Measurements from ENCODE around the gene ADORA2A.

Gene ADORA2A

DNA sequence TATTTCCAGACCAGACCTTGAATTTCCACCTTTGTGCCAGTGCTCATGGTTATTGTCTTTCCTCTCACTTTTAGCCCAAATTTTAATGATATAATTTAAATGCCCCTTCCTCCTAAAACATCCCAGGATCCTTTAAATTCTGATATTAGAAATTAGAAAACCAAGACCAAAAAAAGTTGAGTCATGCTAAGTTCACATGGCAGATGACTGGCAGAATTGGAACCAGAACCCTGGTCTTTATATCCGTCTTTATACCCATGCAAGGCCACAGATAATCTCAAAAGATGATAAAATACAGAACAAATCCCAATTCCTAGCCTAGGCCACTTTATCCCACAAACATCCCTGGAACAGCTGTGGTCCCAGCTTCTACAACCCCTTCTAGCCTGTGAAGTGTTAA is 26.5 kb downstream of the ADORA2A start:
- DNase-seq (ENCODE audit: low read depth): no peak

DNA sequence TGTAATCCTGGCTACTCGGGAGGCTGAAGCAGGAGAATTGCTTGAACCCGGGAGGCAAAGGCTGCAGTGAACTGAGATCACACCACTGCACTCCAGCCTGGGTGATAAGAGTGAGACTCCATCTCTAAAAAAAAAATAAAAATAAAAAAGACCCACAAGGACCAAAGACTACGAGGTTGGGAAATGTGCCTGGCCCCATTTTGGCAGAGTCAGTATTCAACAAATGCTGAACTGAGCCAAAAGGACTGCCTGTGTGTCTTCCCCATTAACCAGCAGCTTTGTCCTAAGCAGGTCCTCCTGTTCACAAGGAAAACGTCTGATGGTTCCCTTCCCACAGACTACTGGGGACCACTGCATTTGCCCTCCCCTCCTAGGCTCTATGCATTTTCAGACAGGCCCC is 27.6 kb downstream of the ADORA2A start:
- DNase-seq (ENCODE audit: low read depth): no peak

DNA sequence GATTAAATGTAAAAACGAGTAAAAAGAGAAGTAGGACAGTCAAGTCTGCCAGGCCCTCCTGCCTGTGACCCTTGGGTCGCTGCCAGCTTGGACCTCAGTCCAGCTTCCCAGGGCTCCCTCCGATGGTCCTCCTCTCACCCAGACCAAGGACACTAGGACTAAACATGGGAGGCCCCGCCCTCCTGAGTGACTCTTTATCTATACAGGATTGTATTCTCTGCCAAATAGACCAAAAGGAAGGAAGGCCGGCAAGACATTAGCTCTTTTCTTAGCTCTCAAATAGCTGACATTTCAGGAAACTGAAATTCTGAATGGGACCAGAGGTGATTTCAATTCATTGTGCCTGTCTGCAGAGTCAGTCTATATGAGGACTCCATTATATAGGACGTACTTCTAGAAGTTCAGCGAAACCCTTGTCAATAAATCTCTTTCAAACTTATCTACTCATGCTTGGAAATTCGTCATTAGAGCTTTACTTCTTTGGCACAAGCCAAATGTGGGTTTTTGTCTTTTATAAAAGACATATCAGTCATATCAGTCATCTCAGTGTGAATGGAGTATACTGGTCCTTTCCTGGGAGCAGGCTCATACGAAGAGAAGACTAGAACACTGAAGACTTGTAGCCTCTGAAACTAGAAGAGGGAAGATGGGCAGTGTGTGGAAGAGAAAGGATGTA is 28.5 kb downstream of the ADORA2A start:
- no peak for DNase-seq (ENCODE audit: low read depth)

DNA sequence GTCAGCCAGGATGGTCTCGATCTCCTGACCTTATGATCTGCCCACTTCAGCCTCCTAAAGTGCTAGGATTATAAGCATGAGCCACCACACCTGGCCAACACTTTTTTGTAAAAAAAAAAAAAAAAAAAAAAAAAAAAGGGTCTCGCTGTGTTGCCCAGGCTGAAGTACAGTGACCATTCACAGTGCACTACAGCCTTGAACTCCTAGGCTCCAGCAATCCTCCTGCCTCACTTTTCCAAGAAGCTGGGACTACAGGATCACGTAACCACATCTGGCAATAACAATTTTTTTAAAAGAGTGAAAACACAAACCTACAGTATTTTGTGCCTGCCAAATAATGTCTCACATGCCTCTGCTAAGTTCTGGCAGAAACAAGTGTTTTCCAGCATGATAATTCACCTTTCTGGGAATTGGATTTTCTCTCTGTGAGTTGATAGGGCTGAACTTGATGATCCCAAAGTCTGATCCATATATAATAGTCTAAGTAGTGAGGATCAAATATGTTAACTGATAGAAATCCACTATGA is 30.6 kb downstream of the ADORA2A start:
- no peak for DNase-seq (ENCODE audit: low read depth)

DNA sequence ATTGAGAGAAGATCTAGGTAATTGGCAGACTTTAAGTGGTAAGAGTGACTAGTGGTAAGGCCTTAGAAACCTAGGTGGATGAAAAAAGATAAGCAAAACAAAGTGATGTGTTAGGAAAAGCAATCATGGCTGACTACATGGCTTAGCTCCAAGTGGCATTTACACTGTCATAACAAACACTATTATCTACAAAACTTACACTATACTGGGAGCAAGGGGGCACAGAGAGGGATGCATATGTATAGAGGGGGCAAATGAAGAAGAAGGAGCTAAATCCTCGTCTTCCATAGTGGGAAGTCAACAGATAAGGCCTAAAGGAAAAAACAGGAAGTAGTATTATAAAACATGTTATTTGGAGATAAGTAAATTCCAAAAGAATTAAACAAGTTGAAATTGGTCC is 32.5 kb downstream of the ADORA2A start:
- DNase-seq (ENCODE audit: low read depth): no peak

DNA sequence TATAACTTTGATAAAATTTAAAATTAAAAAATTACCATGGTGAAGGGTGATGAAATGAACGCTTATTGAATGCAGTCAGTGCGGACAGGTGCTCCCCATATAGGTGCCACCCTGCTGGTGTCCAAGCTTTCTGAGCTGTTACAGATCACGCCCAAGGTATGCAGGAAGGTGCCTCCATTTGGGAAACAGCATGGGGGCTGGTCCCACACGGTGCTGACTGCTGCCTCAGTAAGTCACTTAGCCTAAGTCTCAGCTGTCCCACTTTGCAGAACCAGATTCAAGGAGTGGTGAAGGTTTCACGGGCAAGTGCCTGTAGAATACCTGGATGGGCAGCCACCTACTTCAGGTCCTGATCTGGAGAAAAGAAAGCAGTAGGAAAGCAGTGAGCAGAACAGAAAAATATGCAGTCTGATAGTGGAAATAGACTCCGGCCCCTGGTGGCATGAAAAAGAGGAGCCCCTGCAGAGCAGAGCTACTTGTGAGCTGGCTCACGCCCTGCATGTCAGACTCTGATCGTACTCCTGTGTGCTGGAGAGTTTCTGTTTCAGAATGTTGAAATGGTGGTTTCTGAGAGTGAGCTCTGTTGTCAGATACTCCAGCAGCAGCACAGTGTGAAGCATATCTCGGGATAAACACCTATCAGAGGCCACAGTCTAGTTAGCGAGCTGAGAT is 33.2 kb downstream of the ADORA2A start:
- no peak for DNase-seq (ENCODE audit: low read depth)

DNA sequence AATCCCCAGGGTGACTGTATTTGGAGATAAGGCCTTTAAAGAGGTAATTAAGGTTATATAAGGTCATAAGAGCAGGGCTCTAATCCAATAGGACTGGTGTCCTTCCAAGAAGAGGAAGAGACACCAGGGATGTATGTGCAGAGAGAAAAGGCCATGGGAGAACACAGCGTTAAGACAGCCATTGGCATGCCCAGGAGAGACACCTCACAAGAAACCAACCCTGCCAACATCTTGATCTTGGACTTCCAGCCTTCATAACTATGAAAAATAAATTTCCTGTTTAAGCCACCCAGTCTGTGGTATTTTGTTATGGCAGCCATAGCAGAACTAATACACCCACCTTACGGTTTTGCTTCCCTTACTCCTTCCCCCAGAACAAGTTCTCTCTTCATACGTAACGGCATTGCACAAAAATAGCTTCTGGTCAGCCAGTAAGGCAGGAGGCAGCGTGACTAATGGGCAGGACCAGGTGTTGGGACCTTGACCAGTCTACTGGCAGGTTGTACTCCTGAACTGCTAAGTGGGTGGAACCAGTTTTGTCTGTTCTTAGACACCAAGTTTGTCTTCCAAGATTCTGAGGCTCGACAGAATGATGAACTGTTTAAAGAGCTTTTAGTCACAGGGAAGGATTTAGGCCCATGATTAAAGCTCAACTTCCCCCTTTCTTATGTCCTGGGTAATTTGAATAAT is 35.8 kb downstream of the ADORA2A start:
- no peak for DNase-seq (ENCODE audit: low read depth)

DNA sequence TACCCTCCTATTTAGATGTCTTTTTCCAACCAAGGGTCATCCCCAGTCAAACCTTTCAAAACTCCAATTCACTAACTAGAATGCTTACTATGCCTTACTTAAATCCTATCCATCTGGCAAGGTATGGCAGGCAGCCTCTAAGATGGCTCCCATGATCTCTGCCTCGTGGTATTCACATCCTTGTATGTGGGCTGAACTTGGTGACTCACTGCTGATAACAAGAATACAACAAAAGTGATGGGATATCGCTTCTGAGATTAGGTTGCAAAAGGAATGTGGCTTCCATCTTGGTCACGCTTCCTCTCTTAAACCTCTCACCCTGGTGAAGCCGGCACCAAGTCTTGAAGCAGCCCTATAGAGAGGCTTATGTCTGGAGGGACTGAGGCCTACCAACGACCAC is 38.2 kb downstream of the ADORA2A start:
- no peak for DNase-seq (ENCODE audit: low read depth)

DNA sequence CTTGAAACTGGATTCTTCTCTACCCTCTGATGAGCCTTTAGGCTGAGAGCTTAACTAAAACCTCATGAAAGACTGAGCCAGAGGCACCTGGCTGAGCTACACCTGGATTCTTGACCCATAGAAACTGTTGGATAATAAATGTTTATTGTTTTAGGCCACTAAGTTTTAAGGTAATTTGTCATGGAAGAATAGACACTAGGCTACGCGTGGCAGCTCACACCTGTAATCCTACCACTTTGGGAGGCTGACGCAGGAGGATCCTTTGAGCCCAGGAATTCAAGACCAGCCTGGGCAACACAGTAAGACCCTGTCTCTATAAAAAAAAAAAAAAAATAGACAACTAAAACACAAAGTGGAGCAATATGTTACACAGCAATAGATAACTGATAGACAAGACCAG is 38.6 kb downstream of the ADORA2A start:
- no peak for DNase-seq (ENCODE audit: low read depth)

DNA sequence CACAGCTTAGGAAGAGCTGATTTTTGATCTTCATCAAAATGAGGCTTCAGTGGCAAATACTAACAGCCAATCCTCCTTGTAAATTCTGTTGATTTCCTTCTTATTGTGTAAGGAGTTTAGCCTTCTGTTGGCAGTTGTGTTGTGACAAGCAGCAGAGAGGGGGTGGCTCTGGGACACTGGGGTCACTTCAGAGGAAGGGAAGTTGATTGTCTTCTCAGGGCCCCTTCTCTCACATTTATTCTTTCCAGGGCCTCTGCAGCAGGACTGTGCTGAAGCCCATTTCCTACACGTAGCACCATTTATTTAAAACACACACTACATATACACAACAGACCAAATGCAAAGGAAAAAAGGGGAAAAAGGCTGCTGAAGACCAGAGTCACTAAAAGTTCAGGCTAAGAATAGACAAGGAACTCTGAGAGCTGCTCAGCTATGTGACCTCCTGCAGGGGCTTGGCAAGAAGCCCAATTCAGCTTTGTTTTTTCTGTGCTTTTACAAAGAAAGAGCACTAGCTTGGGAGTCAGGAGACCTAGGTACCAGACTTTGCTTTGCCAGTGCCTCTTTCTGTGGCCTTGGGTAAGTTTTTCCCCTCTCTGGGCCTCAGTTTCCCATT is 39.4 kb downstream of the ADORA2A start:
- peak; percentile 29 for DNase-seq (ENCODE audit: low read depth)

DNA sequence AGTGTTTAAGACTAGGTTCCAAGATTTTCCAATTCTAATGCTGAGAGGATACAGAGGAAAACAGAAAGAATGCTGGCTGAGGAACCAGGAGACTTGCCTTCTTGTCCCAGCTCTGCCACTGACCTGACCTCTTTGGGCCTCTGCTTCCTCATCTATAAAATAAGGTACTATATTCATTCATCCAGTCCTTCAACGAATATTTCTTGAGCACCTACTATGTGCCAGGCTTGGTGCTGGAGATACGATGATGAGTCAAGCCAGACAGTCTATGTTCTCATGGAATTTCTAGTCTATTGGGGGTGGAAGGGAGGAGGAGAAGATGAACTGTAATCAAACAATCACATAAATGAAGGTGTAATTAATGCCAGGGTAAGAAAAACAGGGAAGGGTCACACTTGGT is 39.9 kb downstream of the ADORA2A start:
- DNase-seq (ENCODE audit: low read depth): no peak

DNA sequence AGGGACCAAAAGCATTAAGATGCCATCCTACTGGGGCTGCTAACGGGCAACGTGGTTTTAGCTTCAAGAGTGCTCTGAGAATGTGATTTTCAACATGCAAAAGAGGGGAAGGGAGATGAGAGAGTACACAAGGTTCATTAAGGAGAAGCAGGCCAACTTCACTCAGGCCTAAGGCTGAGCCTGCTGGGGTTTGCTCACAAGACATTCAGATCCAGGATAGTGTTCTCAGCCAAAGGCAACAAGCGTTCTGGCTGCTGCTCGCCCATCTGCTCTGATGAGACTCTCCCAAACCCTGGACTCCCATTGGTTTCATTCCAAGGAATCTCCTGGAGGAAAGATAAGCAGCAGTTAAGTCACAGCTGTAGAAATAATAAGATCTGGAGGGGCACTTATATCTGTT is 44.2 kb downstream of the ADORA2A start:
- DNase-seq (ENCODE audit: low read depth): peak; percentile 42

DNA sequence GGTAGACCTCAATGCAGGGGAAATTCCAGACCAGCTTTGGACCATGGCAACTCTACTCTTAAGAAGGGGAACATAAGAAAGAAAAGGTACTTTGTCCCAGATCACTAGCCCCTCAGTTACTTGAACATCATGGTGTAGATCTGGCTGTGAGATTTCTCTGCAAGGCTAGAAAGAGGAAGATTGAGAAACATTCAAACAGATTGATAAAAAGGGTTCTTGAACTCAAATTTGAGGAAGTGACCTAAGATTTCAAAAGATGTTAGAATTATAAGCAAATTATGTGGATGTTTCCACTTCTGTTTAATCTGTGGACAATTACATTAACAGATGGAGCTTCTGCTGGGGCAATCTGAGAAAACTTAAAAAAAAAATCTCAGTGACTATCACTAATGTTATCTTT is 45.9 kb downstream of the ADORA2A start:
- no peak for DNase-seq (ENCODE audit: low read depth)

DNA sequence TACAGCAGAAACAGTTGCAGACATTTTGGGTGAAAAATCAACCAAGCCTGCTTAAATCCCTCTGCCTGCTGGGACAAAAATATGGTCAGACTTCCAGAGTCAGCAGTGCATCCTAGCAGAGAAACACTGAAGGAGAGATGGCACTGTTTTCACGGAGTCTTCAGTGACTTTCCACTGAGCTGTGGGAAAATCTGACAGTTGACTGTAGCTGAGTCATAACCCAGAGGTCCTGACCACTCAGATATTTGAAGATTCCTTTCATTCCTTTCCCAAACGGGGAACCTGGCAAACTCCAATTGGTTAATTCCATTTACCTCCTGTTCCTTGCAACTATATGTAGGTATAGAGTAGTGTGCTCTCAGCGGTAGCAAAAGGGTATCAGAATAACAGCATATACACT is 46.8 kb downstream of the ADORA2A start:
- DNase-seq (ENCODE audit: low read depth): no peak

DNA sequence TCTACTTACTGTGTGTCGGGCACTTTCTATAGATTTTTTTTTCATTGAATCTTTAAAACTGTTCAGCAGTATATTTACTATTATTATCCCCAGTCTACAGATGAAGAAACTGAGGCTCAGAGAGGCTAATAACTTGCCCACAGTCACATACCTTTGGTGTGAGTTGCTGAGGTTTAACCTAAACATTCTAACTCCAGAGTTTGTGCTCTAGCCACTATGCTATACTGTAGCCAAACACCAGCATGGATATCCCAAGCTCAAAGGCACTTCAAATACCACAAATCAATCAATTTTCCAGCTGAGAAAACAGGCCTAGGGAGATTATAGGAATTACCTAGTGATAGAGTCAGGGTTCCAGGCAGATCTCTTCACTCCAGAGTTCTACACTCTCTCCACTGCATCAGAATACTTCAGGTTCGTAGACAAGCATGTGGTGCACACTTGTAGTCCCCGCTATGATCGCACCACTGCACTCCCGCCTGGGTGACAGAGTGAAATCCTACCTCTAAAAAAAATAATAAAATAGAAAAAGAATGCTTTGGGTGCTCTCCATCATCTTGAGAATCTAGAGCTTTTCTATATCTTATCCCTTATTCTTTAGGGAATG is 47.4 kb downstream of the ADORA2A start:
- no peak for DNase-seq (ENCODE audit: low read depth)

DNA sequence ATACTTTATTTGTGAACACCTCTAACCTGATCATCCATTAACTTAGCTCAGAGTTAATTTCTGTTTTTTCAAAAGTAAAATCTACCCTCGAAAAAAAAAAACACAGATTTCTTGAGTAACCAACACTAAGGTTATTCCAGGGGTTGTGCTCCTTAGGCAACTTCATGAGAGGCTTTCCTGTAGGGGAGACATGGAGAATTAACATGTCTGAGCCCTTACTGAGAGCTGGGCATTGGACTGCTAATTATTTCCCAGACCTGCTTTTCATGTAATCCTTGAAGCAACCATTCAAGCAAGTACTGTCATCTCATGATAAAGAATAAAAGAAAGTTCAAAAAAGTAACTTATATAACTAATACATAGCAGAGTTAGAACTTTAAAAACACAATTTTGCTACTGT is 54.2 kb downstream of the ADORA2A start:
- DNase-seq (ENCODE audit: low read depth): no peak

DNA sequence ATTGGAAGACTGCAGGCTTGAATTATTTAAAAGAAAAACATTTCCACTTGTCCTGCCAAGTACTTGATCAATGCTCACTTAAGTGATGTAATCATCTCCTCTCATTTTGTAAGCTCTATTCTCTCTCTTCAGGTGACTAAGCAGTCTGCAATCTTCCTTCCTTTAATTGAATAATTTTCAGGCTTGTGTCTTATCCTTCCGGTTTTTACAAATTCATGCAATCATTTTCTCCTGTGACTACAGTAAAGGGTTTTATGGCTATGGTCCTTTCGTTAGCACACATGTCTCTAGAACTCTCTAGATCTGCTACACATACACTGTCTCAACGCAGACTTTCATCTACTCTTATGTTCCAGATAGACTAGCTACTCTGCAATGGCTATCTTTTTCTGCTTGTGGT is 55.2 kb downstream of the ADORA2A start:
- peak; percentile 74 for DNase-seq (ENCODE audit: low read depth)

DNA sequence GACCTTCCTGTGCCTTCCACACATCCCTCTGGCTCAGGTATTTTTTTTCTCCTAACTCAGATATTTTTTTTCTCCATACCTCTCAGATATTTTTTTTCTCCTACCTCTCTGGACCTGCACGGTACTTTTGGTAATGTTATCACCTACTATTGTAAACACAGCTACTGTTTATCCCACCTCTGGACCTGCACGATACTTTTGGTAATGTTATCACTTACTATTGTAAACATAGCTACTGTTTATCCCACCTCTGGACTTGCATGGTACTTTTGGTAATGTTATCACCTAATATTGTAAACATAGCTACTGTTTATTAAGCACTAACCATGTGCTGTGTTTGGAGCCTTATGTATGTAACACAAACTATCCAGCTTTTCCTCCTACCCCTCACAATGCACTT is 55.6 kb downstream of the ADORA2A start:
- no peak for DNase-seq (ENCODE audit: low read depth)

DNA sequence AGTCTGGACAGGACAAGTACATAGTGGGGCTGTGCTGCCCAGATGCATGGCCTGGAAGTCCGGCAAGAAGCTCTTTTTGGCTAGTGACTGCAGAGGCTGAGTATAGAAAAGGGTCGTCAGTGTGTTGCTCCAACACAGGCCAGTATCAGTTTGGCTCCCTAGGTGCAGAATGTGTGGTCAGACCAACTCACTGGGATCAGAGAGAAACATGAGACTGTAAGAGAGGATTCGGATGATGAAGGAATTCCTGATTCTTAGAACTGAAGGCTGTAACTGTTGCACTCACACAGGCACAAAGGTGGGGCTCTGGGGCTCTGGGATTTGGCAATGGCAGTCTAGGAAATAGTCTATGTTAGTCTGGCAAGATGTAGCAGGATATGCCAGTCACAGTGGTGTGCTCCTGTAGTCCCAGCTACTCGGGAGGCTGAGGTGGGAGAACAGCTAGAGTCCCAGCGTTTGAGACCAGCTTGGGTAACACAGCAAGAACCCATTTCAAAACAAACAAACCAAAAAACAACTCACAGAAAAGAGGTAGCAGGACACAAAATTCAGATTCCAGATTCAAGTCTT is 56.7 kb downstream of the ADORA2A start:
- DNase-seq (ENCODE audit: low read depth): no peak

DNA sequence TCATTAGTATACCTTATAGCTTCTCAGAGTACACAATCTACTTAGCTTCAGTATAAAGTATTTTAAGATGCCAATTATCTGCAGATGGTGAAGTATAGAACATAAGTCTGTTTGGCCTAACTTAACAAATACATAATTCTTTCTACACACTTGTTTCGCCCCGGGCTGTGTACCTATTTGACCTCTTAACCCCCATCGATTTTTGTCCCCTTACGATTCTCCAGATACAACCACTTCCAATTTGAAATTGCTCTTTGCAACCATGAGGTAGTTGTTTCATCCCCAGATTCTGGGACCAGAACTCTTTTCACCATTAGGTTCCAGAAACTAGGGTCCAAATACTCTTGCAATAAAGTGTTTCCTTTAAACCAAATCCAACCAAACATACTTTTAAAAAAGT is 57.8 kb downstream of the ADORA2A start:
- DNase-seq (ENCODE audit: low read depth): no peak

DNA sequence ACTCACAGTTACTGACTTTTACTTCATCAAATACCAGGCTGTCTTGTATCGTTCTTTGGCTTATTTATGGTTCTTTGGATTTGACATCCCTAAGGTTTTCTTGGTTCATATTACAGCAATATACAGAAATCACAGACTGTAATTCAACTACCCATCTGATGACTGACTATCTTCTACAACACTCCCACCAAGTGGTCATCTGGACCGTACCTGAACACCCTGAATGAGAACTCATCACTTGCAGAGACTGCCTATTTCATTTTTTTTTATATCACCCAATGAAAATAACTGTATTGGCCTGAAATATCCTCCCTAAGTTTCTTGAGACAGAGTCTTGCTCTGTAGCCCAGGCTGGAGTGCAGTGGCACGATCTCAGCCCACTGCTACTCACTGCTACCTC is 58.2 kb downstream of the ADORA2A start:
- no peak for DNase-seq (ENCODE audit: low read depth)

DNA sequence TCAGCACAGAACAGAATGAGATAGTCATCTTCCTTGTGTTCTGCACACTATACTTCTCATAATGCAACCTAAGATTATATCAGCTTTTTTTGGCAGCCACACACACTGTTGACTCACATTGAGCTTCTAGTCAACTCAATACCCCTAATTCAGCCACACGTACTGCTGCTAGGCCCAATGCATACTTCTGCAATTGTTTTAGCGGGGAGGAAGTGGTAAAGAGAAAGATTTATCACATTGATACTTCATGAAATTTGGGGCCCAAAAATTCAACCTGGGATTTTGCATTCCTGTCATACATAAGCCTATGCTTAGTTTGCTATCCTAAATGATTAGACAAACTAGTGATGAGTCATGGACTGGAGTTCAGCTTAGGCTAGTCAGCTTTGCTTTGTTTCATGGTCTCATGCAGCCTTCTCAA is 59.1 kb downstream of the ADORA2A start:
- peak; percentile 26 for DNase-seq (ENCODE audit: low read depth)
